ENCODE results near the gene INO80E. TPM values are rescaled to one million over a fixed set of nuclear protein-coding genes. Genes with fewer than 3 reads are reported as not detected.
A peak's percentile ranks its signal among the peaks of the same experiment; 100 is the strongest.

INO80E gene
- total RNA-seq, 1 donor from 2014 or later, result 114 TPM

GRCh38 chr16:30054959-30055553, 59.0 kb downstream of the INO80E start:
- H3K4me3 ChIP-seq (ENCODE audit: low read depth, low read length), result no peak overlapping the region
- no peaks in the 10 kb centered on the region for H3K27me3 ChIP-seq (ENCODE audit: control insufficient read depth, insufficient read depth, low read length)
- DNase-seq (ENCODE audit: low read depth), result no peak
- TF ChIP-seq, protein P1, sequence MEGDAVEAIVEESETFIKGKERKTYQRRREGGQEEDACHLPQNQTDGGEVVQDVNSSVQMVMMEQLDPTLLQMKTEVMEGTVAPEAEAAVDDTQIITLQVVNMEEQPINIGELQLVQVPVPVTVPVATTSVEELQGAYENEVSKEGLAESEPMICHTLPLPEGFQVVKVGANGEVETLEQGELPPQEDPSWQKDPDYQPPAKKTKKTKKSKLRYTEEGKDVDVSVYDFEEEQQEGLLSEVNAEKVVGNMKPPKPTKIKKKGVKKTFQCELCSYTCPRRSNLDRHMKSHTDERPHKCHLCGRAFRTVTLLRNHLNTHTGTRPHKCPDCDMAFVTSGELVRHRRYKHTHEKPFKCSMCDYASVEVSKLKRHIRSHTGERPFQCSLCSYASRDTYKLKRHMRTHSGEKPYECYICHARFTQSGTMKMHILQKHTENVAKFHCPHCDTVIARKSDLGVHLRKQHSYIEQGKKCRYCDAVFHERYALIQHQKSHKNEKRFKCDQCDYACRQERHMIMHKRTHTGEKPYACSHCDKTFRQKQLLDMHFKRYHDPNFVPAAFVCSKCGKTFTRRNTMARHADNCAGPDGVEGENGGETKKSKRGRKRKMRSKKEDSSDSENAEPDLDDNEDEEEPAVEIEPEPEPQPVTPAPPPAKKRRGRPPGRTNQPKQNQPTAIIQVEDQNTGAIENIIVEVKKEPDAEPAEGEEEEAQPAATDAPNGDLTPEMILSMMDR (IDR thresholded peaks at IDR 0.05; ENCODE audit: insufficient read depth, low read length, poor library complexity, severe bottlenecking), result peak; percentile 83
- no peaks in the 10 kb centered on the region for H3K36me3 ChIP-seq (ENCODE audit: control insufficient read depth, insufficient read depth, low read length)

Other genes starting within 250 kb of the INO80E start
- gene ZG16, start 218.0 kb upstream of the INO80E start, total RNA-seq, result not detected in 2 replicates
- 24.2 and 27.5 TPM in 2 replicates for gene KIF22, start 205.5 kb upstream of the INO80E start, total RNA-seq
- 164 and 200 TPM in 2 replicates for gene MAZ, start 189.7 kb upstream of the INO80E start, total RNA-seq
- gene PRRT2, start 184.0 kb upstream of the INO80E start, total RNA-seq, result 0.27 and 0.29 TPM in 2 replicates
- gene PAGR1, start 180.1 kb upstream of the INO80E start, total RNA-seq, result 40.1 and 53.9 TPM in 2 replicates
- gene MVP, start 175.8 kb upstream of the INO80E start, total RNA-seq, result 194 and 209 TPM in 2 replicates
- 83.9 and 85.2 TPM in 2 replicates for gene CDIPT, start 133.0 kb upstream of the INO80E start, total RNA-seq
- 26.2 and 30.4 TPM in 2 replicates for gene SEZ6L2, start 96.7 kb upstream of the INO80E start, total RNA-seq
- 10.2 and 12.5 TPM in 2 replicates for gene ASPHD1, start 95.8 kb upstream of the INO80E start, total RNA-seq
- 24.7 and 38.2 TPM in 2 replicates for gene KCTD13, start 70.0 kb upstream of the INO80E start, total RNA-seq
- gene TMEM219, start 34.2 kb upstream of the INO80E start, total RNA-seq, result 173 and 175 TPM in 2 replicates
- 40.1 and 41.7 TPM in 2 replicates for gene TAOK2, start 22.4 kb upstream of the INO80E start, total RNA-seq
- gene HIRIP3, start 624 bp upstream of the INO80E start, total RNA-seq, result 13.2 and 20.3 TPM in 2 replicates
- gene DOC2A, start 14.8 kb downstream of the INO80E start, total RNA-seq, result 0.33 TPM in 1 of 2 replicates, not detected in the other
- gene C16orf92, start 27.0 kb downstream of the INO80E start, total RNA-seq, result not detected in 2 replicates
- gene TLCD3B, start 35.0 kb downstream of the INO80E start, total RNA-seq, result not detected in 2 replicates
- gene ALDOA, start 69.5 kb downstream of the INO80E start, total RNA-seq, result 826 and 1,130 TPM in 2 replicates
- gene PPP4C, start 79.8 kb downstream of the INO80E start, total RNA-seq, result 126 and 139 TPM in 2 replicates
- 0.55 and 0.58 TPM in 2 replicates for gene TBX6, start 95.7 kb downstream of the INO80E start, total RNA-seq
- 25.5 and 32.3 TPM in 2 replicates for gene YPEL3, start 100.0 kb downstream of the INO80E start, total RNA-seq
- gene GDPD3, start 117.3 kb downstream of the INO80E start, total RNA-seq, result 0.14 and 0.50 TPM in 2 replicates
- 35.9 and 40.8 TPM in 2 replicates for gene MAPK3, start 127.0 kb downstream of the INO80E start, total RNA-seq
- 9.7 and 10.8 TPM in 2 replicates for gene CORO1A, start 187.4 kb downstream of the INO80E start, total RNA-seq
- 312 and 512 TPM in 2 replicates for gene BOLA2B, start 197.4 kb downstream of the INO80E start, total RNA-seq
- gene SLX1A, start 197.6 kb downstream of the INO80E start, total RNA-seq, result 35.0 and 45.4 TPM in 2 replicates
- gene SULT1A3, start 203.0 kb downstream of the INO80E start, total RNA-seq, result 2.2 and 6.3 TPM in 2 replicates